HL-60/S4 (cell line): ENCODE measurements around the gene RPS21.

Source experiments
- in situ Hi-C: fragments of 300-500 bp; cut with MboI; formaldehyde crosslinking; loops from 2 replicates; pipeline ENCODE4 v1.14.3; 2022; ENCODE audit warnings: low sequenced_read_pairs

RPS21 gene

GRCh38 chr20:62408055-62408454 is 21.2 kb downstream of the RPS21 start:
- in situ Hi-C loops = loop anchor here (25.0 kb wide), 1 partner anchor 379 kb away; the partner anchor contains the start of gene MRGBP

GRCh38 chr20:62408640-62409039 is 21.7 kb downstream of the RPS21 start:
- in situ Hi-C loops = loop anchor here (25.0 kb wide), 1 partner anchor 379 kb away; the partner anchor contains the start of gene MRGBP

GRCh38 chr20:62409086-62409853 is 22.4 kb downstream of the RPS21 start:
- in situ Hi-C loops = loop anchor here (25.0 kb wide), 1 partner anchor 378 kb away; the partner anchor contains the start of gene MRGBP

- in situ Hi-C loops = loop anchor here (25.0 kb wide), 1 partner anchor 377 kb away; the partner anchor contains the start of gene MRGBP
Observed at GRCh38 chr20:62409931-62410745, 23.2 kb downstream of the RPS21 start.

- in situ Hi-C loops = loop anchor here (25.0 kb wide), 1 partner anchor 376 kb away; the partner anchor contains the start of gene MRGBP
Observed at GRCh38 chr20:62410746-62411478, 24.0 kb downstream of the RPS21 start.

GRCh38 chr20:62411479-62412193 is 24.7 kb downstream of the RPS21 start:
- in situ Hi-C loops = loop anchor here (25.0 kb wide), 1 partner anchor 376 kb away; the partner anchor contains the start of gene MRGBP

DNA sequence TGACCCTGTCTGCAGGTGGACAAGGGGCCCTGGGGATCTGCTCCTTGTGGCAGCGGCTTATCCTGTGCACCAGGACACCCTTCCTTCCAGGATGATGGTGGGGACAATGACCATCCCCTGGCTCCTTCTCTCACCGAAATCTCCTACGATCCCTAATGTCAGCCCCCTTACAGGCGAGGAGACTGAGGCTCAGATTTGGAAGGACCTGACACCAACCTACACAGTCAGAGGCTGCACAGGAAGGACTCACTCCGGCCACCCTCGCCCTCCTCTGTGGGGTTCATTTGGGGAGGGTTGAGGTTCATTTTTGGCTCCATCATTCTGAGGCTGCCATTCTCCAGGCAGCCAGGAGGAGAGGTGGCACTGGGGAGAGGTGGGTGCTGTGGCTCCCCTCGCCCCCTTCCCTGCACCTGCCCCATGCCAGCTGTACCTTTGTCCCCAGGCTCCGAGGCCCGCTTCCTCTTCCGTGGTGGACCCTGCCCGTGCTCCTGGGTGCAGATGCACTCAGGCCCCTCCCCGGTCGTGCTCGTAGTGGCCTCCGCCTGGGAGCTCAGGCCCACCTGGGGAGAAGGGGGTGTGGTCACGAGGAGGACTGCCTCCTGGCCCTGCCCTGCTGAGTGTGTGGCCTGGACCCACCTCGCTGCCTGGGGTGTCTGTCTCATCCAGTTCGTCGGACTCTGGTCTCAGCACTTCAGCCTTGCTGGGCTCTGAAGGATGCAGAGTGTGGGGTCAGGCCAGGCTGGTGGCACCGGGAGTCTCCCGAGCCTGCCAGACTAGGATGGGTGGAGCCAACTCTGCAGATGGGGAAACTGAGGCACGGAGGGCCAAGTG is 25.5 kb downstream of the RPS21 start:
- in situ Hi-C loops = loop anchor here (25.0 kb wide), 1 partner anchor 375 kb away; the partner anchor contains the start of gene MRGBP

GRCh38 chr20:62413025-62413570 is 26.2 kb downstream of the RPS21 start:
- in situ Hi-C loops = loop anchor here (25.0 kb wide), 1 partner anchor 374 kb away; the partner anchor contains the start of gene MRGBP

- in situ Hi-C loops = loop anchor here (25.0 kb wide), 1 partner anchor 373 kb away; the partner anchor contains the start of gene MRGBP
Observed at GRCh38 chr20:62413896-62414481, 27.1 kb downstream of the RPS21 start.

DNA sequence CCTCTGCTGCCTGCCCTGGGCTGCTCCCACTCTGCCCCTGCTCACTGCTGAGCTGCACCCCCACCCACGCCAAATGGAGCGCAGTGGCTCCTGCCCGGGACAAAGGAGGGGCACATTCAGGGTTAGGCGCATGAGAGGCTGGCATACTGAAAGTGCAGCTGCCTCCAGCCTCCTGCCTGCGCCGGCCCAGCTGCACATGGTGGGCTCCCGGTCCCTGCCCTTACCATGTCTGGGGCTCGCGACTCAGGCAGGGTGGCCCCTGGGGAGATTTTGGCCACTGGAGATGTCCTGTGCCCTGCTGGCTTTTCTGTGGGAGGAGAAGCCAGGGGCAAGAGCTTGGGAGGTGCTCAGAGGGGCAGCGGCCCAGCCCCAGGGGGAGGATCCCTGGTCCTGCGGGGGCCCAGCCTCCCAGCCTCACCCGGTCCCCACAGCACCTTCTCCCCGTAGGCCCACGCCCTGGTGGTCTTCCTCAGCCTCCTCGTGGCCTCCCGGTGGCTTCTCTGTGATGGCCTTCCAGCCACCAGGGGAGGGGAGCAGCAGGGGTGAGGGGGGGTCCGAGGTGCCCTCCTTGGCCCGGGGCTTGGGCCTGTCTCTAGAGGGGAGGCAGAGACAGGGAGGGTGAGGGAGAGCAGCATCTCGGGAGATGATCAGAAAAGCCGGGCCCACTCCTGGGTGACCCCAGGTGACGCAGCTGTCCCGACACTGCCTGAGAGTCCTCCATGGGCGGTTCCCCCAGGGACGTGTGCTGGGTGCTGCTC is 28.6 kb downstream of the RPS21 start:
- in situ Hi-C loops = loop anchor here (25.0 kb wide), 1 partner anchor 372 kb away; the partner anchor contains the start of gene MRGBP

- in situ Hi-C loops = loop anchor here (25.0 kb wide), 1 partner anchor 370 kb away; the partner anchor contains the start of gene MRGBP
Observed at GRCh38 chr20:62416651-62417637, 30.0 kb downstream of the RPS21 start.

- in situ Hi-C loops = loop anchor here (25.0 kb wide), 1 partner anchor 369 kb away; the partner anchor contains the start of gene MRGBP
Observed at GRCh38 chr20:62417981-62418708, 31.2 kb downstream of the RPS21 start.

DNA sequence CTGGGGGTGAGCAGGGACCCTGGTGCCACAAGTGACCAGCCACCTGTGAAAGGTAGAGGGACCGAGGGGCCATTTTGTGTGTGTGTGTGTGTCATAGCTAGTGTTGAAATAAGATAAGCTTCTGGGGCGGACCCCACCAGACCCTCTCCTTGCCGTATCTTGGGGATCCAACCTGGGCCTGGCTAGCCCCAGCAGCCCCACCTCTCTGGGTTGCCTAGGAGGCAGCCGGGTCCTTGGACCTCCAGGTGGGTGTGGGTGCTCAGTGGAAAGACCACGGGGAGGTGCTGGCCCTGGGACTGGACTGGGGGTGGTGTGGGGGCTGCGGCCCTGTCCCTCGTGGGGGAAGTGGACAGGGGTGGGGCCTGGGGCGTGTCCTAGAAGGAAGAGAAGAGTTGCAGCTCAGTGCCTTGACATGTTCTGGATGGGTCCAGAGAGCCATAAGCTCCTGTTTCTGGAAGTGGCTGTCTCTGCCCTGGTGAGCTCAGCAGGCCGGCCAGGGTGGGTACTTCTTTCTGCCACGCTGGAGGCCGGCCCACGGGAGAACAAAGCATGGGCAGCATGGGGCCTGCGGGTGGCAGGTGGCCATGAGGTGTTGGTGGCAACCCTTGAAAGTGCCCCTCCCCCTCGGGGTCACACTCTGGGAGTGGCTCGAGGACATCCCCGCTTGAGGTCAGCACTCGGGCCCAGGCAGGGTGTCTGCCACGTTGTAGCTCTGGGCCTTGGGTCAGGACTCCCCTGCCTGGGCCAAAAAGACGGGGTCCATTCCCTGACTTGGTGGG is 32.0 kb downstream of the RPS21 start:
- in situ Hi-C loops = loop anchor here (25.0 kb wide), 1 partner anchor 368 kb away; the partner anchor contains the start of gene MRGBP

DNA sequence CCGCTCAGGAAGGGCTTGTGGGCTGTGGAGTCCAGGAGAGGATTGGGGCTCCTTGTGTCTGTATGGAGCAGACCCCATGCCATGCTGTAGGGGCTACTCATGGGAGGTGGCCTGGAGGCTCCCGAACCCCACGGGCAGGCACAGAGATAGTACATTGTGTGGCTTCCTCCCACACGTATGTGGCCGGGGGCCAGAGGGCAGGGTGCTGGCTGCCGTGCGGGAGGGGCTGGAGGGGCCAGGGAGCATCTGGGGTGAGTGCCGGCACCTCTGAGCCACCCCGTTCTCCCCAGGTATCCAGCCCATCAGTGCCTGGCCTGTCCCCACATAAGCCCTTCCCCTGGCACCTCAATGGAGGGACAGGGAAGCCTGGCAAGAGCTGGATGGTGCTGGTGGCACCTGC is 32.9 kb downstream of the RPS21 start:
- in situ Hi-C loops = loop anchor here (25.0 kb wide), 1 partner anchor 368 kb away; the partner anchor contains the start of gene MRGBP
